WERI-Rb-1 (cell line): ENCODE measurements around the gene SRGAP1.

Source experiments
- DNase-seq: peaks from one replicate; pipeline ENCODE4 v3.0.0-alpha.2; 2020
- H3K27ac ChIP-seq: fragments of 250-450 bp; sonication (Bioruptor Pico); 2 replicates; pipeline ENCODE4 v1.5.1; 2020; ENCODE audit warnings: mild to moderate bottlenecking, moderate library complexity
- H3K27me3 ChIP-seq: fragments of 250-450 bp; sonication (Bioruptor Pico); 2 replicates; pipeline ENCODE4 v1.5.1; 2021; ENCODE audit warnings: mild to moderate bottlenecking, low read depth, moderate library complexity; ENCODE audit not compliant: insufficient read depth, severe bottlenecking
- H3K36me3 ChIP-seq: fragments of 250-450 bp; sonication (Bioruptor Pico); 2 replicates; pipeline ENCODE4 v1.5.1; 2020; ENCODE audit warnings: mild to moderate bottlenecking, moderate library complexity
- H3K4me3 ChIP-seq: 2 replicates; pipeline ENCODE4 v1.5.1; 2011; ENCODE audit warnings: low read depth, mild to moderate bottlenecking, control low read depth, low read length
- H3K9me3 ChIP-seq: fragments of 250-450 bp; sonication (Bioruptor Pico); 2 replicates; pipeline ENCODE4 v1.5.1; 2021; ENCODE audit warnings: mild to moderate bottlenecking, moderate library complexity; ENCODE audit not compliant: severe bottlenecking
- TF ChIP-seq, protein P1 (sequence below): IDR thresholded peaks from 2 replicates; pipeline ENCODE4 v1.5.1; 2011; ENCODE audit warnings: low read depth, mild to moderate bottlenecking, control low read depth, inconsistent platforms, low read length

Gene SRGAP1

DNA sequence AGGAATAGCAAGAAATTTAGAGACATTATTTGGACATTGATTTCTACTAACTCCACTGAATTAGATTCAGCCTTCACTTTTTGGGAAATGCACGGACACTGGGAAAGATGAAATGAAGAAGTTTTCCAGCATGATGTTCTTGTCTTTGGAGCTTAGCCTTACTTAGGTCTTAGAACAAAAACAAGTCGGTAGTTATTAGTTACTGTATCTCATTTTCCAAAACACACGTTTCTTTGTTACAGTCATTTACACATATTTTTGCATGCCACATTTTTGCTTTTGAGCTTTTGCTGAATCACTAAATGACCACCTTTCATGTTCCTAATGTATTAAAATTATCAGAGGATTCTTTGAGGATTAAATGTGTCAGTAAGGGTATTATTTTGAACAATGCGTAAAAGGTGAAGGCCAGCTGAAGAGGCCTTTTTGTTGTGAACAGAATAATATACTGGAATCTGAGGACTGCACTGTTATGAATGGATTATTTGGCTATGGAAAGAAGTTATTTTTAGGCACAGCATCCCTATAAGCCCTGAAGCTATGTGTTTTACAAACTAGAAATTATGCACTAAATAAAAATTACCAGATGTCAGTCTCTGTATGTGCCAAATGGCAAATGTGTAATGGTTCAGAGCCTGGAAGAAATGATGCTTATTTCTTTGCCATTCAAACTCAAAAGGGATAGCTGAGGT, 138.2 kb downstream of the SRGAP1 start:
- Histone ChIP-seq H3K9me3 (no peaks in the 10 kb centered on the region), H3K27me3 (no peaks in the 10 kb centered on the region), H3K27ac (no peak overlapping the region), H3K36me3 (no peaks in the 10 kb centered on the region), H3K4me3 (no peak overlapping the region)
- no peak for DNase-seq
- TF ChIP-seq, protein P1, sequence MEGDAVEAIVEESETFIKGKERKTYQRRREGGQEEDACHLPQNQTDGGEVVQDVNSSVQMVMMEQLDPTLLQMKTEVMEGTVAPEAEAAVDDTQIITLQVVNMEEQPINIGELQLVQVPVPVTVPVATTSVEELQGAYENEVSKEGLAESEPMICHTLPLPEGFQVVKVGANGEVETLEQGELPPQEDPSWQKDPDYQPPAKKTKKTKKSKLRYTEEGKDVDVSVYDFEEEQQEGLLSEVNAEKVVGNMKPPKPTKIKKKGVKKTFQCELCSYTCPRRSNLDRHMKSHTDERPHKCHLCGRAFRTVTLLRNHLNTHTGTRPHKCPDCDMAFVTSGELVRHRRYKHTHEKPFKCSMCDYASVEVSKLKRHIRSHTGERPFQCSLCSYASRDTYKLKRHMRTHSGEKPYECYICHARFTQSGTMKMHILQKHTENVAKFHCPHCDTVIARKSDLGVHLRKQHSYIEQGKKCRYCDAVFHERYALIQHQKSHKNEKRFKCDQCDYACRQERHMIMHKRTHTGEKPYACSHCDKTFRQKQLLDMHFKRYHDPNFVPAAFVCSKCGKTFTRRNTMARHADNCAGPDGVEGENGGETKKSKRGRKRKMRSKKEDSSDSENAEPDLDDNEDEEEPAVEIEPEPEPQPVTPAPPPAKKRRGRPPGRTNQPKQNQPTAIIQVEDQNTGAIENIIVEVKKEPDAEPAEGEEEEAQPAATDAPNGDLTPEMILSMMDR, result no peak

DNA sequence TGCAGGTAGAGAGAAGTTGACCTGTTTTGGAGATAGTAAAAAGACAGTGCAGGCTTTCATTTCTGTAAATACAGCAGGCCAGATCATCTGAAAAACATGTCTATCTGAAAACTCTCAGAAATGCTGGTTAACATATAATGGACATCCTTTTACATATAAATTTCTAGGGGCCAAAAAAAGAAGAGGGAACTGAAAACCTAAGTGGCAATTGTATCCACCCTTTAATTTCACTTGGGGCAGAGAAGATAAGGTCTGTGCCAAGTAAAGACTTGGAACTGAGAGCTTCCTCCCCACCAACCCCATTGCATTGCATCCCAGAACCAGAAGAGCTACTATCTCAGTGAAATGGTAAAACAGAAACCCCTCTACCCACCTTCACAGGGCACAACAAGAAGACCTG, 141.0 kb downstream of the SRGAP1 start:
- no peaks in the 10 kb centered on the region for H3K9me3 ChIP-seq
- DNase-seq, result no peak
- no peaks in the 10 kb centered on the region for H3K36me3 ChIP-seq
- TF ChIP-seq, protein P1, result no peak
- H3K27ac ChIP-seq, result no peak overlapping the region
- no peaks in the 10 kb centered on the region for H3K27me3 ChIP-seq
- no peak overlapping the region for H3K4me3 ChIP-seq

DNA sequence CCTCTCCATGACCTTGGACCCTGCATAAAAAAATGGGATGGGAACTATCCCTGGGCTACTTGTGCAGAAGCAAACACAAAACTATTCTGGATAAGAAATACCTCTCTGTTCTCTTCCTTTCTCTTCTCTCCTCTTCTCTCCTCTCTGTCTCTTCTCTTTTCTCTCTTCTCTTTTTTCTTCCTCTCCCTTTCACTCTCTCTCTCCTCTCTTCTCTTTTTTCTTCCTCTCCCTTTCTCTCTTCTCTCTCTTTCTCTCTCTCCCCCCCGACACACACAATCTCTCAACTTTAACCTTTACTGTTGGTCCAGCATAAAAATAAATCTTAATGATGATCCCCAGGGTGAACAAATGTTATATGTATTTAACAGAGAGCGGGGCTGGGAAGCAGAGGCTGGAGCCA, 141.4 kb downstream of the SRGAP1 start:
- H3K36me3 ChIP-seq, result no peaks in the 10 kb centered on the region
- H3K9me3 ChIP-seq, result no peaks in the 10 kb centered on the region
- H3K4me3 ChIP-seq, result no peak overlapping the region
- H3K27me3 ChIP-seq, result no peaks in the 10 kb centered on the region
- TF ChIP-seq, protein P1, result no peak
- no peak overlapping the region for H3K27ac ChIP-seq
- DNase-seq, result no peak

DNA sequence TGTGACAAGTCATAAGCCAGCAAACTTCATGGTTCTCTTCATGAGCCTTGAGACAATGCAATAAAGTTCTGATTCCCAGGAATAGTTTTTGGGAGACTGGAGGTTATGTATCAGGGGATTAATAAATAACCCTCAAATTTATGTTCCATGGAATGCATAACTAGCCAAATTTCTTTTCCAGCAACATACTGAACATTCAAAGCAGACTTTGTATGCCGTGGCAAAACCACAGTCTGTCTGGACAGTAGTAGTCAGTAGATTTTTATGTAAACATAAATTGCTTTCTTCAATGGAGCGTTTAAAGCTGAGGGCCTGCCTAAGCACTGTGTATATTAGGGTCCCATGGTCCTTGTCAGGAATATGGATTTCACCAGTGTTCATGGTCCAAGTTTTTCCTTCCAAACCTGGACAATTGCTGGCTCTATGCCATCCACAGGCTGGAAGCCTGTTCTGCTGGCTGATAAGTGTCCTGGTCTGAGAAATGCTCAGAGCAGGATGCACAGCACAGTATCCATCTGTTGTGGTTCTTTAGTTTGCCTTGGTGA, 144.9 kb downstream of the SRGAP1 start:
- Histone ChIP-seq H3K27ac (no peak overlapping the region), H3K4me3 (no peak overlapping the region), H3K27me3 (no peaks in the 10 kb centered on the region), H3K36me3 (no peaks in the 10 kb centered on the region), H3K9me3 (no peaks in the 10 kb centered on the region)
- DNase-seq, result no peak
- TF ChIP-seq, protein P1, result no peak

DNA sequence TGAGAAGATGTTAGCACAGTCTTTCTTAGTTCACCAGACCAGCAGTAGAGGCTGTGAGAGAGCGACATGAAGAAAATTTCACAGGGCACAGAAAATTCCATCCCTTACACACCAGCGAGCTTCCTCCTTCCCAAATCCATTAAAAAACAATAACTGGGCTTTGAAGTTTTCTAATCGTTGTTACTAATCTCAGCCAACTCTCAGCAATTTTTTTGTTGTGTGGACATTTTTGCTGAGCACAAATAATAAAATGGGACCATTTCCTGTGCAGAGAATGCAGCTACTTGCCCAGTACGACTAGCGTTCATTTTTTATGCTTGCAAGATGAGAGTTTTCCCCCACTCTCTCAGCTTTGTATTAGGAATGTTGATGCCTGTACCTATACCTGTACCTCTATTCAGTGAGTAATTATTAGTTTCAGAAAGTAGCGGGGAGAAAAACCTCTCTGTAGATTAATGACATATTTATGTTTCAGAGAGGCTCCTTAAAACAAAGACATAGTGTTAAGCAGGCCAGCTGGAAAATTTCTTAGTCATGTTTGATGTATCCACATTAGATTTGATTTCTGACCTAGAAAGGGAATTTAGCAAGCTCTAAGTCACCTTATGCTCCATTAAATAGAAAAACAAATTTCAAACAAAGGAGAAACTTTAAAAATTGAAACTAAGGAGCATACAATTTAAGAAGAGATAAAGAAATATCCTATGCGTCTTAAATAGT, 146.5 kb downstream of the SRGAP1 start:
- Histone ChIP-seq H3K9me3 (no peaks in the 10 kb centered on the region), H3K27ac (no peak overlapping the region), H3K36me3 (no peaks in the 10 kb centered on the region), H3K27me3 (no peaks in the 10 kb centered on the region), H3K4me3 (no peak overlapping the region)
- no peak for DNase-seq
- TF ChIP-seq, protein P1, result no peak
